ENCODE data around the gene PDE1A.

PDE1A gene

GRCh38 chr2:182420669-182421068 lies 6.2 kb downstream of the PDE1A start:
- H3K27ac ChIP-seq (ENCODE audit: extremely low read depth, low read depth, low read length) = no peak overlapping the region
- ChIA-PET POLR2A (no interaction called here), CTCF (no interaction called here)
- TF ChIP-seq ZNF596 (tag by site-specific recombination; IDR thresholded peaks at IDR 0.05) (no peak), ZNF670 (tag by site-specific recombination; IDR thresholded peaks at IDR 0.05; ENCODE audit: low read depth) (no peak), CTCF (tag by site-specific recombination; IDR thresholded peaks at IDR 0.05) (no peak), ZNF558 (tag by site-specific recombination; IDR thresholded peaks at IDR 0.05) (no peak), ZBTB44 (tag by site-specific recombination; IDR thresholded peaks at IDR 0.05) (no peak), BCL6B (tag by site-specific recombination; IDR thresholded peaks at IDR 0.05) (no peak), ZBTB21 (tag by site-specific recombination; IDR thresholded peaks at IDR 0.05) (no peak), ZBTB11 (tag by site-specific recombination; conservative IDR thresholded peaks at IDR 0.05; ENCODE audit: low read depth) (no peak), AEBP2 (tag by site-specific recombination; IDR thresholded peaks at IDR 0.05; ENCODE audit: borderline replicate concordance) (no peak), ZNF707 (tag by site-specific recombination; IDR thresholded peaks at IDR 0.05) (no peak), ZNF777 (tag by site-specific recombination; IDR thresholded peaks at IDR 0.05; ENCODE audit: borderline replicate concordance) (no peak), SP2 (tag by site-specific recombination; IDR thresholded peaks at IDR 0.05) (no peak), ZNF660 (tag by site-specific recombination; IDR thresholded peaks at IDR 0.05) (no peak), ZFHX2 (tag by site-specific recombination; conservative IDR thresholded peaks at IDR 0.05) (no peak), ZNF658 (tag by site-specific recombination; IDR thresholded peaks at IDR 0.05) (no peak), YY1 (tag by site-specific recombination; IDR thresholded peaks at IDR 0.05) (no peak), ZNF561 (tag by site-specific recombination; IDR thresholded peaks at IDR 0.05; ENCODE audit: borderline replicate concordance) (no peak), ZNF610 (tag by site-specific recombination; IDR thresholded peaks at IDR 0.05; ENCODE audit: borderline replicate concordance) (no peak), ZNF704 (tag by site-specific recombination; IDR thresholded peaks at IDR 0.05) (no peak)
- no peaks in the 10 kb centered on the region for H3K9me3 ChIP-seq (ENCODE audit: control insufficient read depth, insufficient read depth, low read depth, low read length)
- no peak overlapping the region for H3K4me3 ChIP-seq (ENCODE audit: low read depth, low read length)
- H3K4me1 ChIP-seq (ENCODE audit: control insufficient read depth, insufficient read depth, low read length) = no peaks in the 10 kb centered on the region
- H3K36me3 ChIP-seq (ENCODE audit: control insufficient read depth in 2 of 2, insufficient read depth in 1 of 2, low read length in 2 of 2) = no peaks in the 10 kb centered on the region
